Thyroid gland (tissue), 4 donors: ENCODE data around the gene VAT1L.

Experiments used
- CTCF ChIP-seq, 6 experiments: fragments of 200-600 bp in 3 of 6; fragments of 450-650 bp in 3 of 6; sonication (generic) in 3 of 6; IDR thresholded peaks; one replicate each; pipeline ENCODE4 v1.5.1; 2016 to 2019; ENCODE audit warnings: antibody characterized with exemption in 6 of 6, mild to moderate bottlenecking in 2 of 6, inconsistent platforms in 1 of 6, moderate library complexity in 1 of 6
- POLR2A ChIP-seq, 2 donors: fragments of 450-650 bp; IDR thresholded peaks; one replicate each; pipeline ENCODE4 v1.6.1; 2017; ENCODE audit warnings: antibody characterized with exemption in 2 of 2, mild to moderate bottlenecking in 2 of 2, moderate library complexity in 1 of 2

DNA sequence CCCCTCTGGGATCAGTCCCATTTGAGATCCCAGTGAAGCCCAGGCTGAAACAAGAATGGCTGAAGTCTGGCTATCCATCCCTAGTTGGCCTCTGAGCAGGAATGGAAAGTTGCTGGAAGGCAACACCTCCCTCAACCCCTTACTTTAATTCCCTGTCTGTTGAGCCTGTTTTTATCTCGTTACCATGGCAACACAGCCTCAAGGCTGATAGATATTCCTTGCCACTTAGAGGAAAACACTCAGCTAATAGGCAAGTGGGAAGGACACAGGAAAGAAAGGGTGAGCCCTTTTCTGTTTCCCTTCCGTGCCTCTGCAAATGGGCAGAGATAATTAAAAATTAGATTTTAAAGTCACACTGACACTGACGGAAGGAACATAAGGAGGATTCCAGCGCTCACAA lies 158.5 kb downstream of the VAT1L start:
- TF ChIP-seq CTCF (IDR thresholded peaks at IDR 0.05) (no peak), POLR2A (IDR thresholded peaks at IDR 0.05) (no peak)
